ENCODE data around the gene PIGX.
"Not testable (repeated sequence)": the region's sequence is repeated elsewhere in the genome, so short reads cannot be mapped to it uniquely, and the experiment has no call there.

PIGX gene

GRCh38 chr3:196706731-196707130 lies 5.4 kb upstream of the PIGX start:
- DNase-seq: no peak

GRCh38 chr3:196707566-196707965 lies 4.6 kb upstream of the PIGX start:
- DNase-seq: no peak

GRCh38 chr3:196708467-196708866 lies 3.7 kb upstream of the PIGX start:
- DNase-seq: no peak

- peak; percentile 60 for DNase-seq
These were observed 587 bp downstream of the PIGX start for GRCh38 chr3:196712514-196713413.

GRCh38 chr3:196717162-196717561 lies 5.0 kb downstream of the PIGX start:
- DNase-seq: not testable (repeated sequence)

DNA sequence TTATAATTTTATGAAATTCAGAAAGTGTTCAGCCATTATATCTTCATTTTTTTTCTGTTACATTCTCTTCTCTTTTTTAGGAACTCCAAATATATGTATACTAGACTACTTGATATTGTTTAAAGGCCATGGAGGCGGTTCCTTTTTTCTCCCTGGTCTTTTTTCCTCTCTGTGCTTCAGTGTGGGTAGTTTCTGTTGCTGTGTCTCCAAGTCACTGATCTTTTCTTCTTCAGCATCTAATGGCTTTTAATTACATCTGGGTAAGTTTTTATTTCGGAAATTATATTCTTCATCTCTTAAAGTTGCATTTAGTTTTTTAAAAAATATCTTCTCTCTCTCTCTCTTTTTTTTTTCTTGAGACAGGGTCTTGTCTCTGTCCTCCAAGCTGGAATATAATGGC lies 8.9 kb downstream of the PIGX start:
- DNase-seq: no peak

- DNase-seq: no peak
These were observed 14.9 kb downstream of the PIGX start for GRCh38 chr3:196726788-196727675.

GRCh38 chr3:196735751-196736150 lies 23.6 kb downstream of the PIGX start:
- no peak for DNase-seq

- no peak for DNase-seq
These were observed 24.6 kb downstream of the PIGX start for GRCh38 chr3:196736670-196737374.

DNA sequence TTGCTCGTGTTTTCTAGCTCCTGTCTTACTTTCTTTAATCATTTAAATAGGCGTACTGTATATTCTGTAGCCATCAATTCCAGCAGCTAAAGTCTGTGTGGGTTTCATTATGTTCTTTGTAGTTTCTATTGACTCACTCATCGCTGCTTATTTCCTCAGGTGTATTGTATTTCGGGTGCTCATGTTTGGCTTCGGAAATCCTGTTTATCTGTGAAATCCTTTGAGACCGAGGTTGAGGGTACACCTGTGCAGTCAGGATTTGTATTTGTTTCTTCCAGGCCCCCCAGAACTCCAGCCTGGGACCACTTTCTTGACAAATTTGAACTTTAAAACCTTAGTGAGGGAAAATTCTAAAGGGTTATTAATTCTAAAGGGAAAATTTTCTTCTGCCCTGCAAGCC lies 25.5 kb downstream of the PIGX start:
- DNase-seq: no peak

GRCh38 chr3:196739671-196740480 lies 27.7 kb downstream of the PIGX start, which contains the start of gene PAK2:
PAK2 (plus strand) TSS chr3:196739857; CDS start chr3:196782647, 42,790 bp downstream.
- peak; percentile 94 for DNase-seq

DNA sequence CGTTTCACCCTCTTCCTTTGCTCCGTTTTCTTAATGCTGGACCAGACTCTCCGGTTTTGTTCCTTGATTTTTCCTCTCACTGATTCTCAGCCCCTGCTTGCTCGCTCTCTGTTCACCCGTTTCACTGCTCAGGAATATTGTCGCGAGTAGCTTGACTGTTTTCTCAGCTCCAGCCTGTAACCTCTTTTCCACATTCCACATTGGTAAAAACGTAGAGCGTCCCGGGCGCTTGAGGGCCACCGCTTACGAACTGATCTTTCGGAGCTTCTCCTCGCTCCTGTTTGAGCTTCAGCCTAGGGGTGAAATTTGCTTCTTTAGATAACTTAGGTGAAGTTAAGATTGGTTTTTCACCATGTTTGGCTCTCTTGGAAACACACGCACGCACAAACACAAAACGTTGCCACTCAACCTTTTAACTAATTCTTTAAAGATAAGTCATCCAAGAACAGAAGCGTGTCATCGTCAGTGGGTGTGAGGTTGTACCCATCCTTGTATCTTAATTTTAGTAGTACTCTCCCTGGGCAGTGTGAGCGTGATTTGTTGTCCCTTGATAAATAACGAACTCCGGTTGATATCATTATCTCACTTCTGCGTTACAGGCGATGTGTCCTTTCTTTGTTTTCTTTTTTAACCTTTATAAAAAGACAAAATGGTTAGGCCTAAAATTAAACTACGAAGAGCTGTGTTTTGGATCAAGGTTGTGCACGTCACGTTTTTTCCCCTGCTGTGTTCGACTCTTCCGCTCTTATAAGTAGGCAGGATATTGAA lies 28.5 kb downstream of the PIGX start:
- DNase-seq: peak; percentile 79

DNA sequence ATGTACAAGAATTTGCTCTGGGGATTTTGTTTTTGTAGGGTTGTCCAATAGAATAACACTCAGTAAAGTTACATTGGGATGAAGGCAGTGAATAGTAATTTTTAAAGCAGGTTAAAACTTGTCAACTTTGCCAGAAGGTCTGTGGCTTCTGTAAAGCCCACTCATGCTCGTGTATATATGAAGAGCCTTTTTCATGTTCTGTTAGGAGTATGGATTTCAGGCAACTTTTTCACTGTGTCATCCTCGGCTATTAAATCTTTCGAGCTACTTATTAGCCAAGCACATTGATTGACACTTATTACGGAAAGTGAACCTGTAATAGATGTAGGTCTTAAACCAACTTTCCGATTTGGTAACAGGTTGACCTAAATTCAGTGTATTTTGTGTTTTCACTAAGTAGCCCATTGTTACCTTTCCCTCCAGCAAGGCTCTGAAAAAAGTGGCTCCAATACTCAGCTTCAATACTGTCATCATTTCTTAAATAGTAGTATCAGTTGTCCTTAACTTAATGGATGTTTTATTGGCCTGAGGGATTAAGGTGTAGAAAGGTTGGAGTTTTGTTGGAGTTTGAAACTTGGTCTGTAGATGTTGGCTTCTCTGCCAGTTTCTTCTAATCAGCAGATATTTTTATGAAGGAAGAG lies 29.2 kb downstream of the PIGX start:
- DNase-seq: no peak

- DNase-seq: not testable (repeated sequence)
These were observed 31.4 kb downstream of the PIGX start for GRCh38 chr3:196743569-196743968.

DNA sequence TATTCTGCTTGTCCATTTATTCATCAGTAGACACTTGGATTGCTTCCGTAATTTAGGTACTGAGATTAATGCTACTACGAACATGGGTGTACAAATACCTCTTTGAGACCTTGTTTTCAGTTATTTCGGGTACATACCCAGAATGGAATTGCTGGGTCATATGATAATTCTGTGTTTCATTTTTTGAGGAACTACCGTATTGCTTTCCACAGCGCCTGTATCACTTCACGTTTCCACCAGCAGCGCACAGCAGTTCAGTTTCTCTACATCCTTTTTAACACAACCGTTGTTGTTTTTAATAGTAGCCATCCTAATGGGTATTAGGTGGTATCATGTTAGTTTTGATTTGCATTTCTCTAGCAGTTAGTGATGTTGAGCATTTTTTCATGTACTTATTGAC lies 36.9 kb downstream of the PIGX start:
- DNase-seq: no peak

- no peak for DNase-seq
These were observed 41.0 kb downstream of the PIGX start for GRCh38 chr3:196753201-196753600.

- no peak for DNase-seq
These were observed 42.2 kb downstream of the PIGX start for GRCh38 chr3:196754091-196754981.

- DNase-seq: no peak
These were observed 44.6 kb downstream of the PIGX start for GRCh38 chr3:196756732-196757131.

- DNase-seq: no peak
These were observed 45.9 kb downstream of the PIGX start for GRCh38 chr3:196757876-196758739.

All from NCI-H510A treated with DMSO at 0.1 percent for 48 hours (cell line).